IMR-90 (cell line): Measurements from ENCODE around the gene SDK1. TPM values are rescaled to one million over a fixed set of nuclear protein-coding genes. Genes with fewer than 3 reads are reported as not detected.

Experiments used
- ATAC-seq: fragments of 200-7000 bp; cut with Tn5 transposase; 2 replicates; pipeline ENCODE4 v1.9.1; 2020; ENCODE audit warnings: low read depth, mild to moderate bottlenecking, moderate library complexity
- BruUV-seq: library from RNA; stranded (reverse); fragments of 400-500 nt; replicated peaks from 2 replicates; lab custom pipeline; 2021; lab: Mats Ljungman, UMichigan
- CTCF ChIA-PET: fragments of 300-600 bp; formaldehyde crosslinking; extraction: SDS; loops from one replicate; lab custom pipeline; 2021; ENCODE audit warnings: antibody characterized with exemption; lab: Yijun Ruan, JAX
- POLR2A ChIA-PET: fragments of 300-600 bp; sonication (Branson Sonifier 250); formaldehyde crosslinking; loops from one replicate; lab custom pipeline; 2022; ENCODE audit warnings: antibody characterized with exemption; ENCODE audit not compliant: unreplicated experiment; lab: Charles Lee
- DNase-seq: peaks from one replicate; pipeline ENCODE4 v3.0.0; 2013
- H2AFZ ChIP-seq: replicated peaks from 2 replicates; pipeline ENCODE3; 2013; ENCODE audit warnings: low read length, mild to moderate bottlenecking; ENCODE audit not compliant: poor library complexity
- H2AK5ac ChIP-seq: 2 replicates; pipeline ENCODE4 v1.6.1; 2013; ENCODE audit warnings: low read depth, low read length, inconsistent platforms
- H2AK9ac ChIP-seq: replicated peaks from 2 replicates; pipeline ENCODE3; 2013; ENCODE audit warnings: mild to moderate bottlenecking, low read depth, low read length, moderate library complexity; ENCODE audit not compliant: poor library complexity
- H2BK120ac ChIP-seq: 2 replicates; pipeline ENCODE4 v1.6.1; 2013; ENCODE audit warnings: low read depth, low read length, inconsistent platforms
- H2BK15ac ChIP-seq: 3 replicates; pipeline ENCODE4 v1.6.1; 2013; ENCODE audit warnings: low read depth, low read length, inconsistent platforms
- H2BK20ac ChIP-seq: 2 replicates; pipeline ENCODE4 v1.6.1; 2013; ENCODE audit warnings: low read depth, mild to moderate bottlenecking, inconsistent platforms, low read length, moderate library complexity
- H2BK5ac ChIP-seq: 2 replicates; pipeline ENCODE4 v1.6.1; 2013; ENCODE audit warnings: mild to moderate bottlenecking, low read depth, low read length, inconsistent platforms; ENCODE audit not compliant: poor library complexity, severe bottlenecking
- H3K14ac ChIP-seq: replicated peaks from 2 replicates; pipeline ENCODE4 v1.6.1; 2013; ENCODE audit warnings: low read depth, low read length, inconsistent platforms
- H3K18ac ChIP-seq: 2 replicates; pipeline ENCODE4 v1.6.1; 2013; ENCODE audit warnings: low read depth, low read length, control low read depth
- H3K23ac ChIP-seq: 2 replicates; pipeline ENCODE4 v1.6.1; 2013; ENCODE audit warnings: low read depth, low read length, inconsistent platforms
- H3K27ac ChIP-seq: 2 replicates; pipeline ENCODE4 v1.5.1; 2013; ENCODE audit warnings: mild to moderate bottlenecking, control low read depth, low read length; ENCODE audit not compliant: insufficient read depth
- H3K27me3 ChIP-seq: 2 replicates; pipeline ENCODE4 v1.6.1; 2013; ENCODE audit warnings: low read length; ENCODE audit not compliant: control insufficient read depth, insufficient read depth
- H3K36me3 ChIP-seq: 2 replicates; pipeline ENCODE4 v1.6.1; 2013; ENCODE audit warnings: low read length, mixed read lengths; ENCODE audit not compliant: control insufficient read depth, insufficient read depth
- H3K4ac ChIP-seq: 2 replicates; pipeline ENCODE4 v1.6.1; 2013; ENCODE audit warnings: low read depth, low read length, inconsistent platforms
- H3K4me1 ChIP-seq: 2 replicates; pipeline ENCODE4 v1.6.1; 2013; ENCODE audit warnings: low read length, mixed read lengths; ENCODE audit not compliant: control insufficient read depth, insufficient read depth
- H3K4me2 ChIP-seq: 2 replicates; pipeline ENCODE4 v1.6.1; 2013; ENCODE audit warnings: low read depth, mild to moderate bottlenecking, control low read depth, low read length, moderate library complexity
- H3K4me3 ChIP-seq: 2 replicates; pipeline ENCODE4 v1.5.1; 2013; ENCODE audit warnings: low read depth, mild to moderate bottlenecking, control low read depth, low read length, moderate library complexity; ENCODE audit not compliant: insufficient read depth
- H3K56ac ChIP-seq: 2 replicates; pipeline ENCODE4 v1.6.1; 2013; ENCODE audit warnings: low read length, inconsistent platforms; ENCODE audit not compliant: insufficient read depth; ENCODE audit errors: extremely low read depth
- H3K79me1 ChIP-seq, 2 experiments: 2 replicates each; pipeline ENCODE4 v1.6.1; 2013; ENCODE audit warnings: low read length in 2 of 2, inconsistent platforms in 1 of 2, low read depth in 1 of 2
- H3K9ac ChIP-seq: 2 replicates; pipeline ENCODE4 v1.6.1; 2013; ENCODE audit warnings: low read depth, low read length, control low read depth
- H3K9me1 ChIP-seq: 2 replicates; pipeline ENCODE4 v1.6.1; 2013; ENCODE audit warnings: low read length, inconsistent platforms; ENCODE audit not compliant: insufficient read depth
- H3K9me3 ChIP-seq: 2 replicates; pipeline ENCODE4 v1.6.1; 2013; ENCODE audit warnings: low read length; ENCODE audit not compliant: control insufficient read depth, insufficient read depth
- H4K20me1 ChIP-seq: 2 replicates; pipeline ENCODE4 v1.6.1; 2013; ENCODE audit warnings: low read length, inconsistent platforms; ENCODE audit not compliant: insufficient read depth
- H4K5ac ChIP-seq: 2 replicates; pipeline ENCODE4 v1.6.1; 2013; ENCODE audit warnings: mild to moderate bottlenecking, low read depth, low read length, control low read depth
- H4K8ac ChIP-seq, 2 experiments: 2 replicates each; pipeline ENCODE4 v1.6.1; 2013; ENCODE audit warnings: low read depth in 2 of 2, low read length in 2 of 2, control low read depth in 1 of 2, inconsistent platforms in 1 of 2
- H4K91ac ChIP-seq: 2 replicates; pipeline ENCODE4 v1.6.1; 2013; ENCODE audit warnings: low read depth, low read length, inconsistent platforms; ENCODE audit not compliant: insufficient read depth
- BHLHE40 ChIP-seq: fragments of 150-350 bp; IDR thresholded peaks from 2 replicates; pipeline ENCODE4 v1.6.1; 2016; ENCODE audit warnings: mild to moderate bottlenecking, low read depth, low read length
- CEBPB ChIP-seq: IDR thresholded peaks from 2 replicates; pipeline ENCODE4 v1.6.1; 2012; ENCODE audit warnings: low read depth, low read length, improper control_type of control experiment
- CHD1 ChIP-seq: IDR thresholded peaks from 2 replicates; pipeline ENCODE4 v1.6.1; 2012; ENCODE audit warnings: low read depth, low read length, improper control_type of control experiment
- CTCF ChIP-seq: conservative IDR thresholded peaks from 2 replicates; pipeline ENCODE4 v1.5.1; 2012; ENCODE audit warnings: mild to moderate bottlenecking, low read depth, low read length, improper control_type of control experiment
- ELK1 ChIP-seq: fragments of 150-350 bp; IDR thresholded peaks from 2 replicates; pipeline ENCODE4 v1.6.1; 2016; ENCODE audit warnings: low read depth, mild to moderate bottlenecking, low read length, moderate library complexity, borderline replicate concordance
- FOS ChIP-seq: fragments of 150-350 bp; IDR thresholded peaks from 2 replicates; pipeline ENCODE4 v1.6.1; 2016; ENCODE audit warnings: low read depth, low read length
- MAFK ChIP-seq: IDR thresholded peaks from 2 replicates; pipeline ENCODE4 v1.6.1; 2012; ENCODE audit warnings: low read depth, low read length, improper control_type of control experiment
- MXI1 ChIP-seq: IDR thresholded peaks from 2 replicates; pipeline ENCODE4 v1.6.1; 2012; ENCODE audit warnings: low read depth, mild to moderate bottlenecking, low read length, moderate library complexity, borderline replicate concordance
- NFE2L2 ChIP-seq: fragments of 150-350 bp; IDR thresholded peaks from 2 replicates; pipeline ENCODE4 v1.6.1; 2016; ENCODE audit warnings: low read depth, mild to moderate bottlenecking, low read length
- POLR2A ChIP-seq: IDR thresholded peaks from 2 replicates; pipeline ENCODE4 v1.6.1; 2012; ENCODE audit warnings: mild to moderate bottlenecking, low read depth, low read length
- RAD21 ChIP-seq: IDR thresholded peaks from 2 replicates; pipeline ENCODE4 v1.6.1; 2012; ENCODE audit warnings: low read length, improper control_type of control experiment
- RCOR1 ChIP-seq: IDR thresholded peaks from 2 replicates; pipeline ENCODE4 v1.6.1; 2012; ENCODE audit warnings: mild to moderate bottlenecking, low read length, improper control_type of control experiment; ENCODE audit not compliant: insufficient replicate concordance
- RFX5 ChIP-seq: IDR thresholded peaks from 2 replicates; pipeline ENCODE4 v1.8.0; 2012; ENCODE audit warnings: low read depth, mild to moderate bottlenecking, low read length, moderate library complexity
- SMC3 ChIP-seq: fragments of 150-350 bp; IDR thresholded peaks from 2 replicates; pipeline ENCODE4 v1.6.1; 2016; ENCODE audit warnings: low read depth, mild to moderate bottlenecking, antibody characterized with exemption, low read length, moderate library complexity
- USF2 ChIP-seq: fragments of 150-350 bp; IDR thresholded peaks from 2 replicates; pipeline ENCODE4 v1.6.1; 2017; ENCODE audit warnings: mild to moderate bottlenecking, antibody characterized with exemption, low read length, low read depth
- WGBS, 2 experiments: methylation state at CpG; one replicate each; pipeline versions ENCODE4 v1.1.5 to v1.1.7; 2013; ENCODE audit warnings: missing lambda C conversion rate in 2 of 2; ENCODE audit not compliant: insufficient read length in 1 of 2; ENCODE audit errors: extremely low coverage in 2 of 2; 5-methylcytosine and 5-hydroxymethylcytosine counted together
- dilution Hi-C: fragments of 300-500 bp; cut with HindIII; formaldehyde crosslinking; loops from one replicate; pipeline ENCODE4 v1.14.3; 2018; ENCODE audit warnings: low sequenced_read_pairs; ENCODE audit not compliant: unreplicated experiment
- in situ Hi-C: fragments of 300-500 bp; cut with MboI; formaldehyde crosslinking; loops from 3 replicates; pipeline ENCODE4 v1.14.3; 2019; ENCODE audit warnings: low sequenced_read_pairs, inconsistent platforms, mixed read lengths
- intact Hi-C: fragments of 100-400 bp; cut with micrococcal nuclease; formaldehyde crosslinking; loops from 2 replicates; pipeline ENCODE4 v1.10.0; 2022
- polyA plus RNA-seq, 3 experiments: library from polyadenylated mRNA; depleted of rRNA; stranded (reverse); fragments of >200 nt; gene quantifications; 2 replicates each; pipeline ENCODE4 v1.2.3, GENCODE V29; 2012; ENCODE audit warnings: low replicate concordance in 1 of 3
- total RNA-seq: library from RNA; depleted of rRNA; stranded (reverse); fragments of >200 nt; gene quantifications from 2 replicates; pipeline ENCODE4 v1.2.3, GENCODE V29; 2012

Gene SDK1
- total and polyA plus RNA-seq, 2 of the 4 experiments (the other 2 are of a cell fraction), result 1.5 to 1.6 TPM

- no peak overlapping the region for H3K4me2 ChIP-seq
- H3K23ac ChIP-seq, result no peak overlapping the region
- no peaks in the 10 kb centered on the region; the same call in 1 of the 2 replicates for H3K4me1 ChIP-seq
- no peaks in the 10 kb centered on the region for H3K9me1 ChIP-seq
- no peak for DNase-seq
- ATAC-seq, result no peak
- no TSS peak for BruUV-seq
- no peak overlapping the region for H2AK5ac ChIP-seq
- no peak overlapping the region for H3K14ac ChIP-seq
- no peak overlapping the region for H3K27ac ChIP-seq
- peaks cover 11% of the 10 kb centered on the region for H3K9me3 ChIP-seq
- H3K9ac ChIP-seq, result no peak overlapping the region
- H2BK5ac ChIP-seq, result no peak overlapping the region
- H4K8ac ChIP-seq, result no peak overlapping the region
- H4K5ac ChIP-seq, result no peak overlapping the region
- in situ Hi-C loops (no loop called here), dilution Hi-C loops (no loop called here), intact Hi-C loops (no loop called here)
- ChIA-PET CTCF (no interaction called here), POLR2A (no interaction called here)
- no peak overlapping the region for H3K56ac ChIP-seq
- no peaks in the 10 kb centered on the region for H3K79me1 ChIP-seq
- H4K20me1 ChIP-seq, result no peaks in the 10 kb centered on the region
- WGBS, 2 experiments, result no CpG with 5 or more reads among the region's 15 CpGs
- peak overlapping the region; percentile 42 for H2AK9ac ChIP-seq
- no peak overlapping the region for H2BK20ac ChIP-seq
- H4K91ac ChIP-seq, result no peak overlapping the region
- no peak overlapping the region for H2BK120ac ChIP-seq
- H3K18ac ChIP-seq, result no peak overlapping the region
- no peaks in the 10 kb centered on the region for H3K36me3 ChIP-seq
- H3K27me3 ChIP-seq, result no peaks in the 10 kb centered on the region
- H2AFZ ChIP-seq, result no peak overlapping the region
- no peak overlapping the region for H3K4me3 ChIP-seq
- no peak overlapping the region for H2BK15ac ChIP-seq
- H3K4ac ChIP-seq, result no peak overlapping the region
- TF ChIP-seq RAD21, result no peak
- TF ChIP-seq FOS, result no peak
- TF ChIP-seq CEBPB, result no peak
- TF ChIP-seq MAFK, result no peak
- TF ChIP-seq CHD1, result no peak
- no peak for TF ChIP-seq MXI1
- no peak for TF ChIP-seq BHLHE40
- TF ChIP-seq SMC3, result no peak
- TF ChIP-seq RCOR1, result no peak
- no peak for TF ChIP-seq NFE2L2
- TF ChIP-seq RFX5, result no peak
- TF ChIP-seq POLR2A, result no peak
- TF ChIP-seq ELK1, result no peak
- no peak for TF ChIP-seq CTCF
- no peak for TF ChIP-seq USF2
Measured at GRCh38 chr7:4257146-4258111, 956.4 kb downstream of the SDK1 start.
